ENCODE data around the gene CEP19. TPM values are rescaled to one million over a fixed set of nuclear protein-coding genes. Genes with fewer than 3 reads are reported as not detected.

The CEP19 gene
- total RNA-seq, 4 donors from 2014 or later = 0.63 to 1.4 (median 1.1) TPM; not detected in 1

- TF ChIP-seq POLR2A (IDR thresholded peaks at IDR 0.05) (no peak), CTCF (IDR thresholded peaks at IDR 0.05) (peak in 1 of 3 donors; percentile 92)
- peak; percentile 60 to 90 for DNase-seq (ENCODE audit: low spot score in 2 of 2)
- 35 to 39% methylated on average over 24 of the region's 24 CpGs for WGBS, 2 donors
- intact Hi-C loops (cut with DNase I; ENCODE audit: low total_unique reads) = loop anchor here (5.0 to 10.0 kb wide), 2 partner anchors 72 to 140 kb away; no protein-coding TSS in a partner anchor
- H3K4me3 ChIP-seq (ENCODE audit: low read depth, poor library complexity, severe bottlenecking) = no peak overlapping the region
Observed at GRCh38 chr3:196684548-196685407, 27.3 kb downstream of the CEP19 start.

GRCh38 chr3:196677931-196678330 lies 34.1 kb downstream of the CEP19 start:
- intact Hi-C loops (cut with DNase I; ENCODE audit: low total_unique reads) = no loop called here
- WGBS, 2 donors = 68 to 81% methylated on average over 1 of the region's 1 CpG
- H3K4me3 ChIP-seq (ENCODE audit: low read depth, poor library complexity, severe bottlenecking) = no peak overlapping the region
- TF ChIP-seq CTCF (IDR thresholded peaks at IDR 0.05) (no peak), POLR2A (IDR thresholded peaks at IDR 0.05) (no peak)
- no peak for DNase-seq (ENCODE audit: low spot score in 2 of 2)

- no peak overlapping the region for H3K4me3 ChIP-seq (ENCODE audit: low read depth, poor library complexity, severe bottlenecking)
- TF ChIP-seq POLR2A (IDR thresholded peaks at IDR 0.05) (no peak), CTCF (IDR thresholded peaks at IDR 0.05) (no peak)
- intact Hi-C loops (cut with DNase I; ENCODE audit: low total_unique reads) = no loop called here
- WGBS, 2 donors = 65 to 71% methylated on average over 1 of the region's 1 CpG
- no peak for DNase-seq (ENCODE audit: low spot score in 2 of 2)
Observed at GRCh38 chr3:196677353-196677752, 34.7 kb downstream of the CEP19 start.

- H3K4me3 ChIP-seq (ENCODE audit: low read depth, poor library complexity, severe bottlenecking) = no peak overlapping the region
- 80 to 87% methylated on average over 3 of the region's 3 CpGs for WGBS, 2 donors
- intact Hi-C loops (cut with DNase I; ENCODE audit: low total_unique reads) = no loop called here
- no peak for TF ChIP-seq CTCF (IDR thresholded peaks at IDR 0.05)
- no peak for TF ChIP-seq POLR2A (IDR thresholded peaks at IDR 0.05)
- no peak for DNase-seq (ENCODE audit: low spot score in 2 of 2)
Observed at GRCh38 chr3:196673632-196674031, 38.4 kb downstream of the CEP19 start.

- intact Hi-C loops (cut with DNase I; ENCODE audit: low total_unique reads) = no loop called here
- no peak for TF ChIP-seq POLR2A (IDR thresholded peaks at IDR 0.05)
- no peak for TF ChIP-seq CTCF (IDR thresholded peaks at IDR 0.05)
- no peak for DNase-seq (ENCODE audit: low spot score in 2 of 2)
- 47 to 48% methylated on average over 6 of the region's 6 CpGs for WGBS, 2 donors
- H3K4me3 ChIP-seq (ENCODE audit: low read depth, poor library complexity, severe bottlenecking) = no peak overlapping the region
Observed at GRCh38 chr3:196670339-196670738, 41.7 kb downstream of the CEP19 start.
